Effector memory CD8-positive, alpha-beta T cell (primary cell): ENCODE measurements around the gene PPARD.
"Not testable (repeated sequence)": the region's sequence is repeated elsewhere in the genome, so short reads cannot be mapped to it uniquely, and the experiment has no call there.

ENCODE experiments used
- ATAC-seq: fragments of 150-1000 bp; cut with Tn5 transposase; replicated peaks from 2 replicates; pipeline ENCODE4 v1.10.0; 2021; ENCODE audit warnings: mild to moderate bottlenecking, moderate library complexity
- DNase-seq, 3 experiments: peaks; one replicate each; pipeline ENCODE4 v3.0.0; 2021
- H3K27ac Mint-ChIP-seq, 2 donors: one replicate each; pipeline ENCODE4 v1.8.0; 2022; ENCODE audit warnings: mild to moderate bottlenecking in 2 of 2, mixed read lengths in 2 of 2, moderate library complexity in 2 of 2
- H3K27me3 Mint-ChIP-seq, 2 donors: one replicate each; pipeline ENCODE4 v1.8.0; 2022; ENCODE audit warnings: mixed read lengths in 2 of 2
- H3K36me3 Mint-ChIP-seq: one replicate; pipeline ENCODE4 v1.8.0; 2022; ENCODE audit warnings: mild to moderate bottlenecking, moderate library complexity, mixed read lengths; ENCODE audit not compliant: insufficient read depth
- H3K4me1 Mint-ChIP-seq, 2 donors: one replicate each; pipeline ENCODE4 v1.8.0; 2022; ENCODE audit warnings: low read depth in 2 of 2, mixed read lengths in 2 of 2
- H3K4me3 Mint-ChIP-seq, 2 donors: one replicate each; pipeline ENCODE4 v1.8.0; 2022; ENCODE audit warnings: mild to moderate bottlenecking in 2 of 2, mixed read lengths in 2 of 2, moderate library complexity in 2 of 2
- H3K9me3 Mint-ChIP-seq, 2 donors: one replicate each; pipeline ENCODE4 v1.8.0; 2022; ENCODE audit warnings: mixed read lengths in 2 of 2

PPARD gene

GRCh38 chr6:35304299-35304698, 38.1 kb upstream of the PPARD start:
- H3K27ac Mint-ChIP-seq, result peak overlapping the region; percentile 95 to 97
- H3K36me3 Mint-ChIP-seq, result peaks cover 55% of the 10 kb centered on the region
- H3K27me3 Mint-ChIP-seq, result no peaks in the 10 kb centered on the region
- no peak for ATAC-seq
- H3K4me1 Mint-ChIP-seq, result peaks cover 62 to 72% of the 10 kb centered on the region in 2 donors
- H3K9me3 Mint-ChIP-seq, result no peaks in the 10 kb centered on the region
- no peak for DNase-seq
- peak overlapping the region; percentile 83 to 90 for H3K4me3 Mint-ChIP-seq

- no peaks in the 10 kb centered on the region for H3K9me3 Mint-ChIP-seq
- peaks cover 62% of the 10 kb centered on the region for H3K36me3 Mint-ChIP-seq
- H3K4me3 Mint-ChIP-seq, result no peak overlapping the region
- ATAC-seq (no peak), DNase-seq (no peak)
- H3K27ac Mint-ChIP-seq, result peak overlapping the region; percentile 97
- H3K27me3 Mint-ChIP-seq, result no peaks in the 10 kb centered on the region
- peaks cover 63 to 72% of the 10 kb centered on the region in 2 donors for H3K4me1 Mint-ChIP-seq
Observed at GRCh38 chr6:35305117-35305516, 37.2 kb upstream of the PPARD start.

GRCh38 chr6:35307138-35307537, 35.2 kb upstream of the PPARD start:
- not testable (repeated sequence) for DNase-seq, H3K27me3 Mint-ChIP-seq, H3K9me3 Mint-ChIP-seq, ATAC-seq
- H3K4me1 Mint-ChIP-seq, result peaks cover 68 to 76% of the 10 kb centered on the region in 2 donors
- peak overlapping the region in 1 of 2 donors; percentile 13 for H3K4me3 Mint-ChIP-seq
- peaks cover 59% of the 10 kb centered on the region for H3K36me3 Mint-ChIP-seq
- peak overlapping the region; percentile 58 to 97 for H3K27ac Mint-ChIP-seq

GRCh38 chr6:35308543-35308942, 33.8 kb upstream of the PPARD start:
- DNase-seq, H3K9me3 Mint-ChIP-seq, ATAC-seq, H3K27me3 Mint-ChIP-seq: not testable (repeated sequence)
- Mint-ChIP-seq H3K36me3 (peaks cover 51% of the 10 kb centered on the region), H3K4me3 (peak overlapping the region; percentile 80 to 81), H3K27ac (peak overlapping the region; percentile 96 to 97), H3K4me1 (peaks cover 64 to 76% of the 10 kb centered on the region in 2 donors)

- Mint-ChIP-seq H3K27me3 (no peaks in the 10 kb centered on the region), H3K4me3 (peak overlapping the region; percentile 80 to 81), H3K4me1 (peaks cover 60 to 76% of the 10 kb centered on the region in 2 donors), H3K36me3 (peaks cover 56% of the 10 kb centered on the region), H3K27ac (peak overlapping the region; percentile 96 to 97), H3K9me3 (no peaks in the 10 kb centered on the region)
- no peak for ATAC-seq
- DNase-seq, result no peak
Observed at GRCh38 chr6:35309611-35310264, 32.6 kb upstream of the PPARD start.

GRCh38 chr6:35310265-35310831, 32.0 kb upstream of the PPARD start:
- Mint-ChIP-seq H3K27me3 (no peaks in the 10 kb centered on the region), H3K4me1 (peaks cover 61 to 80% of the 10 kb centered on the region in 2 donors), H3K27ac (peak overlapping the region; percentile 96 to 97), H3K4me3 (peak overlapping the region; percentile 80 to 81), H3K36me3 (peaks cover 61% of the 10 kb centered on the region), H3K9me3 (no peaks in the 10 kb centered on the region)
- ATAC-seq, result peak; percentile 21
- DNase-seq, result no peak

GRCh38 chr6:35311390-35312075, 30.8 kb upstream of the PPARD start:
- Mint-ChIP-seq H3K36me3 (peaks cover 61% of the 10 kb centered on the region), H3K4me1 (peaks cover 63 to 84% of the 10 kb centered on the region in 2 donors), H3K4me3 (peak overlapping the region; percentile 80 to 81), H3K9me3 (no peaks in the 10 kb centered on the region), H3K27ac (peak overlapping the region; percentile 96 to 97), H3K27me3 (no peaks in the 10 kb centered on the region)
- DNase-seq (peak; percentile 28 to 45 (median 29)), ATAC-seq (peak; percentile 91)

GRCh38 chr6:35312076-35312800, 30.1 kb upstream of the PPARD start:
- H3K27ac Mint-ChIP-seq, result peak overlapping the region; percentile 96 to 97
- peak overlapping the region; percentile 80 to 81 for H3K4me3 Mint-ChIP-seq
- H3K27me3 Mint-ChIP-seq, result no peaks in the 10 kb centered on the region
- DNase-seq (no peak), ATAC-seq (peak; percentile 3)
- H3K36me3 Mint-ChIP-seq, result peaks cover 61% of the 10 kb centered on the region
- no peaks in the 10 kb centered on the region for H3K9me3 Mint-ChIP-seq
- peaks cover 60 to 82% of the 10 kb centered on the region in 2 donors for H3K4me1 Mint-ChIP-seq

GRCh38 chr6:35312807-35313206, 29.6 kb upstream of the PPARD start:
- Mint-ChIP-seq H3K27ac (peak overlapping the region; percentile 96 to 97), H3K27me3 (no peaks in the 10 kb centered on the region), H3K4me1 (peaks cover 62 to 83% of the 10 kb centered on the region in 2 donors), H3K4me3 (peak overlapping the region; percentile 80 to 81), H3K9me3 (no peaks in the 10 kb centered on the region), H3K36me3 (peaks cover 62% of the 10 kb centered on the region)
- ATAC-seq (no peak), DNase-seq (no peak)

GRCh38 chr6:35317483-35318195, 24.7 kb upstream of the PPARD start:
- Mint-ChIP-seq H3K27ac (peak overlapping the region; percentile 44 to 93), H3K4me1 (peaks cover 33 to 51% of the 10 kb centered on the region in 2 donors), H3K36me3 (peaks cover 81% of the 10 kb centered on the region), H3K4me3 (no peak overlapping the region), H3K27me3 (no peaks in the 10 kb centered on the region), H3K9me3 (no peaks in the 10 kb centered on the region)
- no peak for ATAC-seq
- no peak for DNase-seq

- Mint-ChIP-seq H3K9me3 (no peaks in the 10 kb centered on the region), H3K27ac (peak overlapping the region; percentile 29 to 93), H3K4me1 (peaks cover 31 to 43% of the 10 kb centered on the region in 2 donors), H3K36me3 (peaks cover 86% of the 10 kb centered on the region), H3K27me3 (no peaks in the 10 kb centered on the region), H3K4me3 (no peak overlapping the region)
- DNase-seq (no peak), ATAC-seq (no peak)
Observed at GRCh38 chr6:35318196-35319171, 23.9 kb upstream of the PPARD start.
